Panc1 (cell line): ENCODE results near the gene E2F1.

ENCODE experiments used
- CTCF ChIP-seq: fragments of 450-650 bp; IDR thresholded peaks from 2 replicates; pipeline ENCODE4 v1.5.1; 2017; ENCODE audit warnings: mild to moderate bottlenecking
- TCF7L2 ChIP-seq: IDR thresholded peaks from 2 replicates; pipeline ENCODE4 v1.6.1; 2011; ENCODE audit warnings: mild to moderate bottlenecking, low read depth, low read length, inconsistent platforms
- TF ChIP-seq, protein P1 (sequence below), 2 experiments: IDR thresholded peaks; 2 replicates each; pipeline ENCODE4 v1.6.1; 2011 to 2012; ENCODE audit warnings: low read depth in 2 of 2, control low read depth in 1 of 2, low read length in 1 of 2, mild to moderate bottlenecking in 1 of 2, moderate library complexity in 1 of 2; ENCODE audit not compliant: insufficient read depth in 1 of 2

- TF ChIP-seq CTCF (no peak), TCF7L2 (no peak)
- TF ChIP-seq, protein P1, sequence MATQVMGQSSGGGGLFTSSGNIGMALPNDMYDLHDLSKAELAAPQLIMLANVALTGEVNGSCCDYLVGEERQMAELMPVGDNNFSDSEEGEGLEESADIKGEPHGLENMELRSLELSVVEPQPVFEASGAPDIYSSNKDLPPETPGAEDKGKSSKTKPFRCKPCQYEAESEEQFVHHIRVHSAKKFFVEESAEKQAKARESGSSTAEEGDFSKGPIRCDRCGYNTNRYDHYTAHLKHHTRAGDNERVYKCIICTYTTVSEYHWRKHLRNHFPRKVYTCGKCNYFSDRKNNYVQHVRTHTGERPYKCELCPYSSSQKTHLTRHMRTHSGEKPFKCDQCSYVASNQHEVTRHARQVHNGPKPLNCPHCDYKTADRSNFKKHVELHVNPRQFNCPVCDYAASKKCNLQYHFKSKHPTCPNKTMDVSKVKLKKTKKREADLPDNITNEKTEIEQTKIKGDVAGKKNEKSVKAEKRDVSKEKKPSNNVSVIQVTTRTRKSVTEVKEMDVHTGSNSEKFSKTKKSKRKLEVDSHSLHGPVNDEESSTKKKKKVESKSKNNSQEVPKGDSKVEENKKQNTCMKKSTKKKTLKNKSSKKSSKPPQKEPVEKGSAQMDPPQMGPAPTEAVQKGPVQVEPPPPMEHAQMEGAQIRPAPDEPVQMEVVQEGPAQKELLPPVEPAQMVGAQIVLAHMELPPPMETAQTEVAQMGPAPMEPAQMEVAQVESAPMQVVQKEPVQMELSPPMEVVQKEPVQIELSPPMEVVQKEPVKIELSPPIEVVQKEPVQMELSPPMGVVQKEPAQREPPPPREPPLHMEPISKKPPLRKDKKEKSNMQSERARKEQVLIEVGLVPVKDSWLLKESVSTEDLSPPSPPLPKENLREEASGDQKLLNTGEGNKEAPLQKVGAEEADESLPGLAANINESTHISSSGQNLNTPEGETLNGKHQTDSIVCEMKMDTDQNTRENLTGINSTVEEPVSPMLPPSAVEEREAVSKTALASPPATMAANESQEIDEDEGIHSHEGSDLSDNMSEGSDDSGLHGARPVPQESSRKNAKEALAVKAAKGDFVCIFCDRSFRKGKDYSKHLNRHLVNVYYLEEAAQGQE (IDR thresholded peaks at IDR 0.05; ENCODE audit: insufficient read depth in 1 of 2, low read depth in 2 of 2, low read length in 1 of 2), result no peak
These were observed 27.7 kb upstream of the E2F1 start for GRCh38 chr20:33713865-33714367.
